Right ventricle myocardium inferior (tissue), 1 donor: ENCODE measurements around the gene PDE4A. TPM values are rescaled to one million over a fixed set of nuclear protein-coding genes. Genes with fewer than 3 reads are reported as not detected.
A peak's percentile ranks its signal among the peaks of the same experiment; 100 is the strongest.
"Not testable (repeated sequence)": the region's sequence is repeated elsewhere in the genome, so short reads cannot be mapped to it uniquely, and the experiment has no call there.

Experiments
- ATAC-seq: fragments of 200-7000 bp; cut with Tn5 transposase; one replicate; pipeline ENCODE4 v1.9.1; 2020; ENCODE audit warnings: mild to moderate bottlenecking, moderate library complexity
- DNase-seq: peaks from one replicate; pipeline ENCODE4 v3.0.0; 2021; ENCODE audit errors: missing footprints
- intact Hi-C: fragments of 100-400 bp; cut with DNase I; formaldehyde crosslinking; loops from one replicate; pipeline ENCODE4 v1.11.0; 2022
- total RNA-seq: library from RNA; stranded (reverse); fragmentation: NEBNext Ultra II Directional; extraction: Animal tissue kit (Norgen Biotek cat#: 25700); gene quantifications from one replicate; pipeline ENCODE4 v1.2.1, GENCODE V29; 2021
- donor health status: DM: no; HTN: yes; CAD: no; lungs with severe emphysema.

Gene PDE4A
- total RNA-seq, 1 donor from 2014 or later: 37.0 TPM

DNA sequence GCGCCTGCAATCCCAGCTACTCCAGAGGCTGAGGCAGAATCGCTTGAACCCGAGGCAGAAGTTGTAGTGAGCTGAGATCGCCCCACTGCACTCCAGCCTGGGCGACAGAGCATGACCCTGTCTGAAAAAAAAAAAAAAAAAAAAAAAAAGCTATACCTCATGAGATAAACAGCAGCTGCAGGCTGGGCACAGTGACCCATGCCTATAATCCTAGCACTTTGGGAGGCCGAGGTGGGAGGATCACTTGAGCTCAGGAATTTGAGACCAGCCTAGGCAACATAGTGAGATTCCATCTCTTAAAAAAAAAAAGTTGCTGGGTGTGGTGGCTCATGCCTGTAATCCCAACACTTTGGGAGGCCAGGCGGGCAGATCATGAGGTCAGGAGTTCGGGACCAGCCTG, 21.0 kb upstream of the PDE4A start:
- intact Hi-C loops: loop anchor here (10.0 kb wide), 1 partner anchor 285 kb away; the partner anchor contains the start of genes EIF3G and P2RY11
- not testable (repeated sequence) for ATAC-seq, DNase-seq

DNA sequence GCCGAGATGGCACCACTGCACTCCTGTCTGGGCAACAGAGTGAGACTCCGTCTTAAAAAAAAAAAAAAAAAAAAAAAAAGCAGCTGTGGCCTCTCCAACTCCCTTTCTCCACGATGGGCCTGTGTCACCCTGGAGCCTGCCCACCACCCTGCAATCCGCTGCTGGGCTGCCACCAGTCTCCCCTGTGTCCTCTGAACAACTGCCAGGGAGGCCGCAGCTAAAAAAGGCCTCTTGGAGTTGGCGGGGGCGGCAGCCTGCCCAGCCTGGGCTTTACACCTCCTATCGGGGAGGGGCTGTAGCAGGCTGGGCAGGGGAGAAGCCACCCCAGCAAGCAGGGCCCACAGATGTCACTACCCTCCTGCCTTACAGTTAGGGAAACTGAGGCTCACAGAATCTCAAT, 20.5 kb upstream of the PDE4A start:
- DNase-seq (no peak), ATAC-seq (peak; percentile 26)
- intact Hi-C loops: loop anchor here (5.0 to 10.0 kb wide), 2 partner anchors 77 to 285 kb away; partner anchors contain the start of genes EIF3G and P2RY11

DNA sequence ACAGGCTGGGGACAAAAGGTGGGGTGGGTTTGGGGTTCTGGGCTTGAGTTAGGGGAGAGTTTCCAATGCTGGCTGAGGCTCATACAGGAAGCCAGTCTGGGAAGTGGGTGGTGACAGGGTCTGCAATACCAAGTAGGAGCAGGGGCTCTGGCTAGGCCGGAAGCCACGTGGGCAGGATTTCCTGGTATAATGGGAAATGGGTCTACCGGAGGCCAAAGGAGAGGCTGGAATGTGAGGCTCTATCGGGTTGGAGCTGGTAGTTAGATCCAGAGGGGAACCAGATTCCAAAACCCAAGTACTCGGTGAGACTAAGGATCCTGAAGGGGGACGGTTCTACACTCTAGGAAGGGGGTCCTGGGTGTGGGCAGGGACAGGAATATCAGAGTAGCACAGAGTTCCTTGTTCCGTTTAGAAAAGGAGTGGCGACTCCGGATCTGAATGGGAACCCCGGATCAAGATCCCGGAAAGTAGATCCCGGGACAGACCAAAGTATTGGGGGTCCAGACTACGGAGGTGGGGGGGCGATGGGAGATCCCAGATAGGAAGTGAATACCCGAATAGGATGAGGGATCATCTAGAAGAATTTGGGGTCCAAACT, 17.8 kb upstream of the PDE4A start:
- ATAC-seq (no peak), DNase-seq (peak; percentile 65)
- intact Hi-C loops: loop anchor here (2.0 to 5.0 kb wide), 3 partner anchors 28 to 170 kb away; no protein-coding TSS in a partner anchor

DNA sequence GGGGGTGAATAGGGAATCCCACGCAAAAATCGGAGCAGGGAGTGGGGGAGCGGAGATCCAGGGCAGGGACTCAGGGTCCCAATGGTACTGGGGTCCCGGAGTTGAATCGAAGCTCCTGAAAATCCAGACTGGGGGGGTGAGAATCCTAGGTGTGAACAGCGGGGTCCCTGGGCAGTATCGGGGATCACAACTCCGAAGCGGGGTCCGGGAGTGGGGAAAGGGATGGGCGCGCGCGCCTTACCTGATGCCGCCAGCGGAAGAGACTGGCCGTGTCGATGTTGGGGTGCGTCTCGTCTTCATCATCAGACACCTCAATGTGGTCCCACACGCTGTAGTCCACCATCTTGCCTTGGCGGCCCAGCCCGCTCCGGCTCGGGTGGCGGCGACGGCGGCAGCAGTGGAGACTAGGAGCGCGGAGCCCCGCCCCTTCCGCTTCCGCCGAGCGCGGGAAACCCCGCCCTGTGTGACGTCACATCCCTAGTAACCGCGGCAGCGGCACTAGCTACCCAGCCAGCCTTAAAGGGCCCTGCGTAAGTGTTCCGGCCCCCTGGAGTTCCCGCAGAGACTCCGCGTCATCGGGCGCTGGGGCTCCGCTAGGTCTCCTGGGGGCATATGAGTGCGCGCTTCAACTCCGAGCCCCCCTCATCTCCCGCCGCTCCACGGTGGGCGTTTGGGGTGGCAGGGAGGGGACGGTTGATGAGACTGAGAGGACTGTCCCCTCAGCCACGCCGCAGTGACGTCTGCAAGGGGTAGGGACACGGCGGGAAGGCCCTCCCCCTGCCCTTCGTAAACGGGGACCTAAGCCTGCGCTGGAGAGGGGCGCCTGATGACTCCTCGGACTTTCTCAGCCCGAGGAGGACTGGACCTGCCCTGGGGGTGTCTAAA, 17.0 kb upstream of the PDE4A start, which contains the start of gene CDC37:
CDC37 (minus strand) TSS at position 406 of the 885 bp plus-strand sequence; CDS start at position 343, 63 bp downstream.
- DNase-seq (peak; percentile 97), ATAC-seq (peak; percentile 95)
- intact Hi-C loops: loop anchor here (2.0 to 5.0 kb wide), 4 partner anchors 21 to 169 kb away; no protein-coding TSS in a partner anchor

DNA sequence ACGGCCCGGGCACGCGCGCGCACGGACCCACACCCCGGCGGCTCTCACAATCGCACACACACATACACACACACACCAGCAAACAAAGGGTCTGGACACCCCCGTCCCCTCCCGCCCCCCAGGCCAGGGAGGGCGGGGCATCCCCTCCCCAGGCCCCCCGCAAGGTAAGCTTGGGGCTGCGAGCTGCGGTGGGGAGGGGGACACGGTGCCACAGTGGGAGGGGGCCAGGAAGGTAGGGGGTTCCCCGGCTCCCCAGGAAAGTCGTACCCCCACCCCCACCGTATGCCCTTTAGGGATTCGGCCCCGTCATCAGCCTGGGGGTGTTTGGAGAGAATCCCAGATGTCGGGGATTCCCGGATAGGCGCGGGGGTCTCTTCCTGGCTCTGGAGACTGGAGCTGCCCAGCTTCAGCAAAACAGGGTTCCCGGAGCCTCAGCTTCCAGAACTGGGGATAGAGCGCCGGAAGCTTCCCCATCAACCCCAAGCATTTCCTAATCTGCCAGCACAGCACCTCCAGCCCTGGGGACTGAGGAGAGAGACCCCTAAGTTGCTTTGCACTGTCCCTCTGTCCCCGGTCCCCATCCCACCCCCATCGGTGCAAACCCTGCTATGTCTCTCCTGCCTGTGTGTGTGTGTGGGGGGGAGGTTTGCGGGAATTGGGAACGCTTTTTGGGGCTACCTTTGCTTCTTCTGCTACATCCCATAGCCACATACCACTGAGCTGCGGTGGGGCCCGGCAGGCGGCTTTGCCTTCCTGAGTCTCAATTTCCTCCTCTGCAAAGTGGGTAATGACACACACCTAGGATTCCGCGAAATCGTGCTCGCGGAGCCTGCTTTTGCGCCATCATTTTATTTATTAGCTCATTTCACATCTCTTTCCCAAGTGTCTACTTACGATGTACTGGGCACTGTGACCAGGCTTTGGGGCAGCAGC, 15.2 kb upstream of the PDE4A start:
- DNase-seq (peak; percentile 63), ATAC-seq (no peak)
- intact Hi-C loops: loop anchor here (2.0 to 5.0 kb wide), 2 partner anchors 20 to 72 kb away; no protein-coding TSS in a partner anchor

DNA sequence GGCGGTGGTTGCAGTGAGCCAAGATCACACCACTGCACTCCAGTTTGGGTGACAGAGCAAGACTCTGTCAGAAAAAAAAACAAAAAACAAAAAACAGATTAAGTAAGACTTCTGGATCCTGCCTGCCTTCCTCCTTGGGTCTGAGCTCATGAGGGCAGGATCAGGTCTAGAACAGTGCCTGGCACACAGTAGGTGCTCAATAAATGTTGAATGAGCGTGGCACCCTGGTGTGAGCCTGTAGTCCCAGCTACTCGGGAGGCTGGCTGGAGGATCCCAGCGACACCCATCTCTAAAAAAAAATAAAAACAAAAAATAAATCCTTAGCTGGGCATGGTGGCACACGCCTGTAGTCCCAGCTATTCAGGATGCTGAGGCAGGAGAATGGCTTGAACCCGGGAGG, 14.1 kb upstream of the PDE4A start:
- peak; percentile 14 for DNase-seq
- ATAC-seq: no peak
- intact Hi-C loops: no loop called here

DNA sequence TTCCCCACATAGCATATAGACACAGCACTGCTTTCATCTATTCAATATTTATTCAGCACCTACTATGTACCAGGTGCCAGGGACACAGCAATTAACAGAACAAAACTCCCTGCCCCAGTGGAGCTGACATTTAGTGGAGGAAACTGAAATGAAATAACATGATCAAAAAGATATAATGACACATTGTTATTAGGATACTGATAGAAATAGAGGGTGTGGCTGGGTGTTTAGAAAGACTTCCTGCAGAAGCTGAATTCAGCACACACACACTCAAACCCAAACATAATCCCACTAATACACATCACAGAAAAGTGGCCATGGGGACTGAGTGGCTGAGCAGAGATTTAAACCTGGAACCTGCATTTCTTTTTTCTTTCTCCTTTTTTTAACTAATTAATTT, 13.2 kb upstream of the PDE4A start:
- intact Hi-C loops: no loop called here
- DNase-seq: peak; percentile 9
- no peak for ATAC-seq

DNA sequence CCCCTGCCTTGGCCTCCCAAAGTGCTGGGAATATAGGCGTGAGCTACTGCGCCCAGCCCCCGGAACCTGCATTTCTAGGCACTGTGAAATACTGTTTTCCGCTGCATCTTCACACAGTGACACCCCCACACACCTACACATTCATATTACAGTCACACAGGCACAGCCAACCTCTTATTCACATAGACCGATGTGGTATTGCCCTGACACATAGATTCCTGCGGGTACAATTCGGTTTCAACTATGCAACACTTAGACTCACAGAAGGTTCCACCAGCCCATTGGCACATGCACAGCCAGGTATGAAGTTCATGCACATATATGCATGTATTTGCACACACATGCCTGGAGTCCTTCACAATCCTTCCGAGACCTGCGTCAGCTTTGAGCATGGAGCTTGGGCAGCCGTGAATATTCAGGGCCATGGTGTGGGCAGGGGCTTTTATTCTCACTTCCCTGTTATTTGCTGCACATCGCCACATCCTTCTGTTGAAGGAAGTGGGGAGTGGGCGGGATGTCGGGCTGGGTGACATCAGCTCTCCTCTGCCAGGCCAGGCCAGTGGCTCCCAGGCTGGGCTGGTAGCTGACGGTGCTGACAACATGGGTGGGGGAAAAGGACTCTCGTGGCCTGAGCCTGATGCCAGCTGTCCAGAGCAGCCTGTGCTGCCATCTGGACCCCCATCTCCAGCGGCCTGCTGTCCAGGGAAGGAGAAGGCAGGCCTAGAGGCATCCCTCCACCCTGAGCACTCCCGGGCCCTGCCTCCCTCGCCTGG, 11.6 kb upstream of the PDE4A start:
- DNase-seq (peak; percentile 79), ATAC-seq (no peak)
- intact Hi-C loops: no loop called here

DNA sequence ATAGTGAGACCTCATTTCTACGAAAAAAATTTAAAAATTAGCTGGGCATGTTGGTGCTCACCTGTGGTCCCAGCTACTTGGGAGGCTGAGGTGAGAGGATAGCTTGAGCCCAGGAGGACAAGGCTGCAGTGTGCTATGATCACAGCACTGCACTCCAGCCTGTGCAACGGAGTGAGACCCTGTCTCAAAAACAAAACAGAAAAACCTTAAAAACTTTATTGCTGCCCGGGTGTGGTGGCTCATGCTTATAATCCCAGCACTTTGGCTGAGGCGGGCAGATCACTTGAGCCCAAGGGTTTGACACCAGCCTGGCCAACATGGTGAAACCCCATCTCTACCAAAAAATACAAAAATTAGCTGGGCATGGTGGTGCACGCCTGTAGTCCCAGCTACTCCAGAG, 9.1 kb upstream of the PDE4A start:
- intact Hi-C loops, ATAC-seq: not testable (repeated sequence)
- peak; percentile 22 for DNase-seq

DNA sequence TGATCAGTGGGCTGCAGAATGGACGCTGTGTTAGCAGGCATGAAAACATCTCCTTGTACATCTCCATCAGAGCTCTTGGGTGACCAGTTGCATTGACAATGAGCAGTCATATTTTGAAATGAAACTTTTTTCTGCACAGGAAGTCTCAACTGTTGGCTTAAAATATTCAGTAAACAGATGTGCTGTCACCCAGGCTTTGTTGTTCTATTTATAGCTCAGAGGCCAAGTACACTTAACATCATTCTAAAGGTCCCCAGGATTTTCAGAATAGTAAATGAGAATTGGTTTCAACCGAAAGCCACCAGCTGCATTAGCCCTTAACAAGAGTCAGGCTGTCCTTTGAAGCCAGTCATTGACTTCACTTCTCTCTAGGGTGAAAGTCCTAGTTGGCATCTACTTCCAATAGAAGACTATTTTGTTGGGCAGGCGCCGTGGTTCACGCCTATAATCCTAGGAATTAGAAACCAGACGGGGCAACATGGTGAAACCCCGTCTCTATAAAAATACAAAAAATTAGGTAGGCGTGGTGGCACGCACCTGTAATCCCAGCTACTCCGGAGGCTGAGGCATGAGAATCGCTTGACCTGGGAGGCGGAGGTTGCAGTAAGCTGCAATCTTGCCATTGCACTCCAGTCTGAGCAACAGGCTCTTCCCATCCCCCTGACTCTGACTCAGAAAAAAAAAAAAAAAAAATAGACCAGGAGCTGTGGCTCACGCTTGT, 7.9 kb upstream of the PDE4A start:
- no peak for ATAC-seq

DNA sequence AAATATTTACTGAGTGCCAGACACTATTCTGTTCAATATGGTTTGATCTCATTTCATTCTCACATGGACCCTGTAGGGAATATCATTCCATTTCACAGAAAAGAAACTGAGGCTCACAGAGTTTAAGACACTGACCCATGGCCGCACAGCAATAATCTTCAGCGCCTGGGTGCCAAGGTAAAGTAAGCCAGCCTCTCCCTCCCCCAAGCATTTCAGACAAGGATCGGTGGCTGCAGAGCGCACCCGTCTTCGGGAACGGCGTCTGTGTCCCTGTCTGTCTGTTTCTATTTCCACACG, 4.3 kb upstream of the PDE4A start:
- ATAC-seq (no peak), DNase-seq (no peak)
- intact Hi-C loops: no loop called here

More for the DNA sequence above, 7.9 kb upstream of the PDE4A start:
- peak; percentile 5 for DNase-seq
- intact Hi-C loops: no loop called here

DNA sequence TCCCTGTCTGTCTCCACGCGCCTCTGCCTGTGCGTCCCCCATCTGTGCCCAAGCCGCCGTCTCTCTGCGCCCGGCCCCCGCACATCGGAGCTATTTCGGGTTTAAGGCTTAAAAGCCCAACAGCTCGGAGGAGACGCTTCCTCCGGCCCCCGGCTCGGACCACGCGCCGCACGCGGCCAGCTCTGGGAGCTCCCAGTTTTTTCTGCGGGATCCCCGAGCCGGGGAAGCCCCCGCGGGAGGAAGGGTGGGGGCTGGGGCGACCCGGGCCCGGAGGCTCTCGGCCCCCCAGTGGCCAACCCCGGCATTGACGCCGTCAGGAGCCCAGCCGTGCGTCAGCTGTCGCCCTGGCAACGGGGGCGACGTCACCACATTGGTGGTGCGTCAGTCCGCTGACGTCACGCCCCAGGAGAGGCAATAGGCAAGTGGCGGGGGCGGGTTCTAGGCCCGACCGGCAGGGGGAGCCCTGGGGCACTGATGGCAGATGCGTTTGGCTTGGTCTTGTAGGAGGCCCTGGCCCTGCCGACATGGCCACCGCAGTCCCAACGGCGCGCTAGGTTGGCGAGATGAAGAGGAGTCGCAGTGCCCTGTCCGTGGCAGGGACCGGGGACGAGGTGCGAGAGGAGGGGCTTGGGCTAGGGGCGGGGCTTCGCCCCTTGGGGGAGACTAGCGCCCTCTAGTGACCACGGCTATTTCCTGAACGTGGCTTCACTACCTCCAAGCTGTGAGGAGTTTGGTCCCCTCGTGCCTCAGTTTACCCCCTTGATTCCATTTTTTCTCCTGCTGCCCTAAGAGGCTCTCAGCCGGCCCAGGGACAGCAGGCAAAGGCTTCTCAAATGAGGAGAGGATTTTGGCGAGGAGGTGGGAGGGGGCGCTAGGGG, 3.7 kb upstream of the PDE4A start:
- ATAC-seq (peak; percentile 80), DNase-seq (peak; percentile 92)
- intact Hi-C loops: no loop called here

DNA sequence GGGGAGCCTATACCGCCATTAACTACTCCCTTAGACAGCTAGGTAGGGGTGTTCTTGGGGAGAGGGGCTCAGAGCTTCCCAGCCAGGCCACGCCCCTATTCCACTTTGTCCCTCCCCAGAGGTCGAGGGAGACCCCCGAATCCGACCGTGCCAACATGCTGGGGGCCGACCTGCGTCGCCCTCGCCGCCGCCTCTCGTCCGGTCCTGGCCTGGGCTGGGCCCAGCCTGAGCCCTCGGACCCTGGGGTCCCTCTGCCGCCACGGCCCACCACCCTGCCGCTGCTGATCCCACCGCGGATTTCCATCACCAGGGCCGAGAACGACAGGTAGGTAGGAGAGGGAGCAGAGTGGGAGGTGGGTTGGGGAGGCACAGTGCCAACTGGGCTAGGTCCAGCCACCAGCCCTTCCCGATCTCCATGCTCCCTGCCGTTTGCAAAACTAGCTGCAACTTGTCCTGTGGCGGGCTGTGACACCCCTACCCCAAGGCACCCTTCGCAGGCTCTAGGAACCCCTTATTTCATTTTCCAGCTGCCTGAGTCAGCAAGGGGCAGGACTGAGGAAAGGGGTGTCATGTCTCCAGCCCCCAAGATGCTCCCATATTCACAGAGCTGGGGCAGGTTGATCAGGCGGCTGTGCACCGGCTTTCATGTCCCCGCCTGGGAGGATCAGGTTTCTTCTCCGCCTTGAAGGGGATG, 2.6 kb upstream of the PDE4A start:
- ATAC-seq (no peak), DNase-seq (peak; percentile 16)
- intact Hi-C loops: no loop called here

DNA sequence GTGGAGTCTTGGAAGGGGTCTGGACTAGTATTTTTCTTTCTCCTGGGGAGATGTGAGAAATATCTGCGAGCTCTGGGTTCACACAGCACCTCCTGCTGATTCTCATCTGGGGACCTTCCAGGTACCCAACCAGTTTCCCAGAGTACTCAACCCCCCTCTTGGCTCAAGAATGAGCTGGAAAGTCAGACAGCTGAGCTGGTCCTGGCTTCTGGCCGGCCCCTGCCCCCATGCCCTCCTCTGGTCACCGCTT, 2.2 kb upstream of the PDE4A start:
- intact Hi-C loops: no loop called here
- DNase-seq (no peak), ATAC-seq (no peak)

DNA sequence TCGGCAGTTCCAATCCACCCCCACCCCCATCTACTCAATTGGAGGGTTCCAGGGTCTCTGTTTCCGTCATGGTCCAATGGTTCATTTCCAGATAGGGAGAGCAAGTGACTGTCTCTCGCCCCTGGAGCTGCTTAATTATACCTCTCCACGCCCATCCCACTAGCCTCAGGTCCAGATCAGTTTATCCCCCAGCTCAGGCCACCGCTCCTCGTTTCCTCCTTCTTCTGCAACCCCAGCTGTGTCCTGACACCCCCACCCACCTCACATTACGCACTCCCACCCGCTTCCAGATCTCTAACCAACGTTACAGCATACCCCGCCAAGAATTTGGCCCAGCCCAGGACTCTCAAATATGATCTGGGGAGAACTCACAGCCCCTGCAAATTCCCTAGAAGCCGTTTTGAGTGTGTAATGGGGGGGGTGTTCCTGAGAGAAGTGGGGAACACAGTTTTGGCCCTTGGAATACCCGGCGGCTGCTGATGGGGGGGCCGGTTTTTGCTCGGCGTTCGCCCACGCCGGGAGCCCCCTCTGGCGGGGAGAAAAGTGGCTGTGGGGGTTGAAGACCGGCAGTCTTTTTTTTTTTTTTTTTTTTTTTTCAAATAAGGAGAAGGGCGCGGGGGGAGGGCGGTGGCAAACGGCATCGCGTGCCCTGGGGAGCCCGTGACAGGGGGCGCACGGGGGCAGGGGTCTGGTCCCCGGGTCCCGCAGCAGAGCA, 1.7 kb upstream of the PDE4A start:
- no peak for ATAC-seq
- DNase-seq: peak; percentile 13
- intact Hi-C loops: no loop called here

DNA sequence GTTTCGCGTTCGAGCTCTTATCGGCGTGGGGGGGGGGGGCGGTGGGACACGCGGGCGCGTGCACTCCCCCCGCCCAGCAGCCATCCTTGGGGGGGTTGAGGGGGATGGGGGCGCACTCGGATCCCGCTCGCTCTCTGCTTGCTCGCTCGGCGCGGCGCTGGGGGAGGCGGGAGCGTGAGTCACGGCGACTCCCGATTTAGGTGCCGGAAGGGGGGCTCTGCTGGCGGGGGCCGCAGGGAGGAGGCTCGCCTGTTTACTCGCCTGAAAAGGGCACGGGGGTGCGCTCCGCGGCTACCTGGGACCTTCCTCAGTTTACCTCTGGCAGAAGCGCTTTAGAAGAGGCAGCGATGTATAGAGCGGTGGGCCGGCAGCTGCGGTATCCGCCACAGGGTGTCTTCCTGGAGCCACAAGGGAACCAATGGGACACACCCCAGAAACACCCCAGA, 1.1 kb upstream of the PDE4A start:
- ATAC-seq (no peak), DNase-seq (peak; percentile 56)
- intact Hi-C loops: no loop called here
